Activated T-helper 1 cell treated with anti-CD3 and anti-CD28 coated beads, Interleukin-2, amount 50 U/mL, for 16 hours (primary cell): Measurements from ENCODE around the gene ALDH1B1.
A peak's percentile ranks its signal among the peaks of the same experiment; 100 is the strongest.

ENCODE experiments used
- DNase-seq, 2 donors: peaks; one replicate each; pipeline ENCODE4 v3.0.0-alpha.2; 2020; ENCODE audit warnings: low read depth in 1 of 2, low spot score in 1 of 2

ALDH1B1 gene

DNA sequence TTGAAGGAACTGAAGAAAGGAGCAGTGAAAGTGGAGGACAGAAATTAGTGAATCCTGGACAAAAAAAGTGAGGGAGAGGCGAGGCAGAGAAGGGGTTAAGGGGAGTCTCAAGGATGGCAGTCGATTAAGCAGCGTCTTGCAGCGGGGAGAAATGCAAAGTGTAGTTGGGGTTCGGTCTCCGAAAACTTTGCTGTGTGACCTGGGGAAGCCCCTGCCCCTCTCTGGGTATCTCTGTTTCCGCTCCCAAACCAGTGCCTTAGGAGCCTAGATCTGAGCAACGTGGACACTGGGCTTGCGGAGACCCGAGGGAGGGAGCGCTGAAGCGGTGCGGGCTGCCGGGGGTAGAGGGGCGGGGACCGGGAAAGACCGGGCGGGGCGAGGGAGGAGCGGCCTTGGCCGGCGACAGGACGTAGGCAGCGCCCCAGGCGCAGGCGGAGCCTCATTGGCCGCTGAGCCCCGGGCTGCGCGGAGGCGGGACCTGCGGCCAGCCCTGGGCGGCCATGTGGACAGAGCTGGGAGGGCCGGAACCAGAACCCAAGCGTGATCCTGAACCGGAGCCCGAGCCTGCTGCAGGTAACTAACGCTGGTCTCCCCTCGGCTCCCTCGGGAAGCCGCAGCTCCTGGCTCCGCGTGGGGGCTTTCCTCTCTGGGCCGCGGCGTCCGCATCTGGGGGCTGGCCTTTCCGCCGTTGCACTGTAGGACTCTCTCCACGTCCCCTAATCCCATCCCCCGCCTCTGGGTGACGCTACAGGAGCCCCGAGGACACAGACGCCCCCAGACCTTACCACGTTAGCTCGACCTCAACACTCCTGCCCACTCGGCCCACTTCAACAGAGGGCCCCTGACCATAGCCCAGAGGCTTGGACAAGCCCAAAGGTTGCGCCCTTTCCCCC, at the start of gene ALDH1B1:
ALDH1B1 (plus strand) TSS at position 468 of the 893 bp plus-strand sequence. CDS start 3,047 bp downstream, outside the sequence.
- DNase-seq: peak in 1 of 2 donors; percentile 53

DNA sequence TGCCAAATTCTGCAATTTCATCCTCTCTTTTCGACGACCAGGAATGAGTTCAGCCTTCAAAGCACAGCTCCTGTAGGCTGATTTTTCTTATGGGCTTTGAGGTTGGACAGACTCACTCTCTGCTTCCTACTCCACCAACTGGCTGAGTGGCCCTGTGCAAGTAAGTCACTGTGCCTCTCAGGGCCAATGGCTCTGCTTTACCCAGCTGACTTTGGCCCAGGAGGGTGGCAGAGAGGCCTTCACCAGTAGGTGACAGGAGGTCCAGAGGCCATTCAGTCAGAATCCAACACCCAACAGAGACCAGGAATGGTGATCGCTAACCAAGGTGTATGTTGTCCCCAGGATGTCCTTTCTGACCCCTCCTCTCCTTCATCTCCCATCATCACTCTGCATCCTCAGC, 49.5 kb upstream of the ALDH1B1 start:
- no peak for DNase-seq

DNA sequence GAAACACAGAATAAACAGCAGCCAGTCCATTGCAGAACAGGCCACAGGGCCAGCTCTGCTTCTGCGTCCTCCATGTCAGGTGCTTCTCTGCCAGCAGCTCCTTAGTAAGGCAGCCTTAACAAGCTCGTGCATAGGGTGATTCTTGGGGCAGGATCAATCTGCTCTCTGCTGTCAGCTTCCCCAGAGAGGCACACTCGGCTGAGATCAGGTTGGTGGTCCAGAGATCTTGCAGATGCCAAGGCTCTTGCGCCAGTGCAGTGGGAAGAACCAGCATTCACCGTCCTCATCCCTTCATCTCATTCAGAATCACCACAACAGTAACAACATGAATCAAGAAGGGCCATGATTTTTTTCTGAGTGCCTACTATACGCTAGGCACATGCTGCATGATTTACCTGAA, 49.0 kb upstream of the ALDH1B1 start:
- no peak for DNase-seq

DNA sequence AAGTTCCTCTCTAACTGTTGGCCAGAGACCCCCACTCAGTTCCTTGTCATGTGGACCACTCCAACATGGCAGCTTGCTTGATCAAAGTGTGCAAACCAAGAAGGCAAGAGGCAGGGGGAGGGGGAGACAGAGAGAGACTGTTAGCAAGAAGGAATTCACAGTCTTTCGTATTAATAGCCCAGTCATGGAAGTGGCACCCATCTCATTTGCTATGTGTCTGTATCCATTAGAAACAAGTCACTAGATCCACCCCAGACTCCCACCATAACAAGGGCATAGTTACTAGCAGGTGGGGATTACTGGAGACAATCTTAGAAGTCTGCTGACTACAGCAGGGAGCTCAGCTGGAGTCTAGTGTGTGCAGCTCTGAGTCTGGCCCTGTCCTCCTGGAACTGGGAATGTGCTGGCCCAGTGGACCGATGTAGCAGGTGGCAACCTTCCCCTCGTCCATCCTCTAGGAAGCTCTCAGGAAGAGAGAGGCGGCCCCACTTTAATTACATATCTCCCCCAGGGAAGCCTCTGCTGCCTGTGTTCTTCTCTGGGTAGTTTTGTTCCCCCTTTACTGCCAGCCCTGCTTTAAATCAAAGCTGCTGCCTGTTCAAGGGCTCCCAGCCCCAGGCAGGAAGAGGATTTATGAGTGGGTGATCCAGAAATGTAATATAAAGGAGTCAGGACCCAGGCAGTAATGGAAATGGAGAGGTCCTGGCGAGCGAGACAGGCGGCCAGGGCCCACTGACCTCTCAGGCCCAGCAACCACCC, 47.8 kb upstream of the ALDH1B1 start:
- no peak for DNase-seq

DNA sequence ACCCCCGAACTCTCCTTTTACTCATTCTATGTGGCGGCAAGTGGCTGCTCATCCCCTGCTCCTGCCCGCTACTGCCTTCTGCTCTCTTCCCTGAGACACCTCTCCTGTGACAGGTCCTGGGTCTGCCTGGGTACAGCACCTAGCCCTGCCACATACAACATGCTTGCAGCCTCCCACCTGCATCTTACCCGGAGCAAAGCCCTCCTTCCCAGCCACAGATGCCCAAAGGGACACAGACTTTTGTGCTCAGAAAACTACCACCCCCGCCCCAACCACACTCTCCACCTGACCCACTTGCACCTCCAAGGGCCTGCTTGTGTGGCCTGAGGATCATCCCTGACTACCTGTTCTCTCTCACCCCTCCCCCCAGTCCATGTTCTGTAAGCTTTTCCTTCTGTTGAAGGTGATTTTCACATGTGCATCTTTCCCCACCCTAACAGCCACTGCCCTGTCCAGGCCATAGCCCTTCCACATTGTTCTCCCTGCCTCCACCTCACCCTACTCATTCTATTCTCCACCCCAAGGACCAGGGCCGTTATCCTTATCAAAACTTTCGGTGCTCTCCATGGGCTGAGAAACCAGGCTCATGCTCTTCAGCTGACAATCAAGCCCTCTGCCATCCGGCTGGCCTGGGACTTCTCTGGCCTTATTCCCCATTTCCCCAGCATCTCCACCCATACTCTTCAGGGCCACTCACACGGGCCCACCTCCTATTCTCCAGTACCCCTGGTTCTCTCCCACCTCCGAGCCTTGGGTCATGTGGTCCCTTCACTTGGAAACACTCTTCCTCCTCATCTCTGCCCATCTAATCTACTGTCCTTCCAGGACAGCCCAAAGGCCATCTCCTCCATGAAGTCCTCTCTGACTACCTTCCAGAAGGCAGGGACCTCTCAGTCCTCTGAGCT, 46.4 kb upstream of the ALDH1B1 start:
- DNase-seq: no peak

DNA sequence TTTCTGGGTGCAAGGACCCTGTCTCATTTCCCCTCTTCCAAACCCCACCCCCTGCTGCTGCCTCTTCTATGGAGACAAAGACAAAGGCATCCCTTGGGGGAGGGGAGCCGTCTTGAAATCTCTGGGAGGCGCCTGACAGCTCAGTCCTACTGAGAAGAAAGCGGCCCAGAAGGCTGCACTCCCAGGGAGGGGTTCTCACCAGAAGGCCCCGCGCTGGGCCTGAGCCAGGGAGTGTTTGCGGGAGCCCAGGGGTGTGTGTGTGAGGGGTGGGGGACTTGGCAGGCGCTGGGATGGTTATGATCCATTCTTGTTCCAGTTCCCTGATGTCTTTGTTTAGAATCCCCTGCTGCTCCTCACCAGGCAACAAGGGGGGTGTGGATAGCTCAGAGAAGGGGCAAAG, 45.7 kb upstream of the ALDH1B1 start:
- no peak for DNase-seq

DNA sequence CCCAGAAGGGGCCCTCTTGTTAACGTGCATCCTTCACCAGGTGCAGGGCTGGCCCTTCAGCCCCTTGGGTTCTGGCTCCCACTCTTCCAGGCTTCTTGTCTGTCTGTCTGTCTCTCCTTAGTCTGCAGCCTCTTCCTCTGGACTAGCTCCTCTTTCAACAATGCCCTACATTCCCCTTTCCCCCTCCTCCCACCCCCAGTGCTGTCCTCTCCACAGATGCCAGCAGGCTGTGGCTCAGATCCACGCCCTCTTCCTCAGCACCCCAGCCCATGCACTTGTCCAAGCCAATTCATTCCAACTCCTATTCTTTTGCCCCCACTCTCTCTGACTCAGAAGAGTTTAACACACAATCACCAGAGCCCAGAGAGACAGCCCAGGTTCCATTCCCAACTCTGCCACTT, 45.2 kb upstream of the ALDH1B1 start:
- DNase-seq: no peak

DNA sequence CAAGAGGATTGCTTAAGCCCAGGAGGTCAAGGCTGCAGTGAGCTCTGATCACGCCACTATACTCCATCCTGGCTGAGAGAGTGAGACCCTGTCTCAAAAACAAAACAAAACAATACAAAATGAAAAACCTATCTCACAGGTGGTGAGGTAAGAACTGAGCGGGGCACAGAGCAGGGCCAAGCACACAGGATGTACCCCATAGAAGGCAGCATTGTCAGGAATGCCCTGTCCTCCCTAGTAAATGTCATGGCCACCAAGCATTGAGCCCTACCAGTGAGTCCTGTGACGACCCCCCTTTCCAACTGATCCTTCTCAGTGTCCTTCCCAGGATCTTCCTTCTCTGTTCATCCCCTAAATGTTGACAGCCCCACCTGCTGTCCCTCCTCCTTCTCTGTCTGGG, 44.6 kb upstream of the ALDH1B1 start:
- DNase-seq: no peak

DNA sequence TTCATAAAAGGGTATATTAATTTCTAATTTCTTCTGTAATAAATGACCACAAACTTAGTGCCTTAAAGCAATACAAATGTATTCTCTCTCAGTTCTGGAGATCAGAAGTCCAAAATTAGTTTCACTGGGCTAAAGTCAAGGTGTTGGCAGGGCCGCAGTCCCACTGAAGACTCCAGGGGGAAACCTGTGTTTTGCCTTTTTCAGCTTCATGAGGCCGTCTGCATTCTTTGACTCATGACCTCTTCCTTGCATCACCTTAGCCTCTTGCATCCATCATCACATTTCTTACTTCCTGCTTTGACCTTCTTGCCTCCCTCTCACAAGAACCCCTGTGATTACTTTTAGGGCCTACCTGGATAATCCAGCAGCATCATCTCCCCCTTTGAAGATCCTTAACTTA, 42.0 kb upstream of the ALDH1B1 start:
- no peak for DNase-seq

DNA sequence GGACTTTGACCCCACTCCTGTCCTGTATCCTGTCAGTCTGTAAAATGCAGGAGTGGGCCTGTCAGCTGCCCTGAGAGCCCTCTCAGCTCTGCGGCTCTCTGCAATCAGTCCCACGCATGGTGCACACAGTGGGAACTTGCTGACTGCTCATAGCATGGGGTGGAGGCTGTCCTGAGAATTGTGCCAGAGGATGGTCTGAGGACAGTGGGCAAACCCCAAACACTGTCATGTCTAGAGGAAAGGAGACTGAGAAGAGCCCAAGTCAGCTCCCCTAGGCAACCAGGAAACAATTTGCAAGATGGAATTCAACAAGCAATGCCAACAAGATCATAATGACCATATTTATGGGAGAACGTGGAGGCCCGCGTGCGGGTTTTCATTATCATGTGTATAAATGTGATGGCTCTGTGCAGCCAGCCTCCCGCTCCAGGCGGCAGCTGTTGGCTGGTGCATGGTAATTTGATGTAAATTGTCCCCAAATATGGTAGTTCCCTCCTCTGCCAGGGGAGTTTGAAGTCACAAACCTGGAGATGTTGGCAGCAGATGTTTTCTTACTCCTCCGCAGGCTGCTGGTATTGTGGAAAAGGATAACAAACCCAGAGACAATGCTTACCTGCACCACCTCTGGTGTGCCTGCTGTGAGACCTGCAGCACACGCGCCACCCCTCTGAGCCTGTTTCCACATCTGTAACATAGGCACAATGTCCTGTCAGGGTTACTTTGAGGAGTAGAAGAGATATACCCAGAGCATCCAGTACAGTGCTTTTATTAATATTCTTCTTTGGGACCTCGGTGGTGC, 39.8 kb upstream of the ALDH1B1 start:
- no peak for DNase-seq

DNA sequence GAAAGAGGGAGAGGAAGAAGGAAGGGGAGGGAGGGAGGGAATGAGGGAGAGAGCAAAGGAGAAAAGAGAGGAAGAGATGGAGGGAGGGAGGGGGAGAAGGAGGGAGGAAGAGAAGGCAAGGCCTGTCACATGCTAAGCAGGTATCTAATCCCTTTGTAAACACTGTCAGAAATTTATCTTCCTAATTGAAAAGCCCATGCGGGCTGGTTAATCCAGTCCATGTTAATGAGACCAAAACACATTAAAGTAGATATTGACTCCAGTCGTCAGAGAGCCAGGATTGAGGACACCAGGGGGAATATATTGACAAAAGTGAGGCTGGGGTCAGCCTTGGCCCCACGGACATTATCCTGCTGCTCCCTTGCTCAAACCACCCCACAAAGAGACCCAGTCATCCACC, 37.4 kb upstream of the ALDH1B1 start:
- DNase-seq: no peak

DNA sequence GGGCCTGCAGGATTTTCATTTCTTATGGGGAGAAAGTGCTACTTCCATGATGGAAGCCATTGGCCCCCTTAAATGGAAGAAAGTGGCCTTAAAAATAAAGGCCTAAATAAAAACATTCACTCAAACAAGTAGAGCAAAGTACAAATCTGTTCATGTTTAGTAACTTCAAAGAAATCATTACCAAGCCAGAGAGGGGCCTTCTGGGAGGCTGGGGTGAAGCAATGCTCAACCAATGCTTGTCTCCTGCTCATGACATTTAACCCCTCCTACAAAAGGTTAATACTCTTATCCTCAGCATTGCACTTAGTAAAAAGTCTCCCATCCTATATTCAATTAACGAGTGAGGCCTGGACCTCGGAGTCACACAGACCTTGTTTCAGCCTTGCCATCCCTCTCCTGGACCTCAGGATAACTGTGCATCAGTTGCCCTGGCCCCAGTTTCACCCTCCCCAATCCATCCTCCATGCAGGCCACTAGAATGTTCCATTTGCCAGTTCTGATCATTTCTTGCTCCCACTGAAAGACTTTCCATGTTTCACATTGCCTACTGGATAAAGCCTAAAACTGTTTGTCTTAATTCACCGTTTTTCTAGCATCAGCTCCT, 36.9 kb upstream of the ALDH1B1 start:
- no peak for DNase-seq

DNA sequence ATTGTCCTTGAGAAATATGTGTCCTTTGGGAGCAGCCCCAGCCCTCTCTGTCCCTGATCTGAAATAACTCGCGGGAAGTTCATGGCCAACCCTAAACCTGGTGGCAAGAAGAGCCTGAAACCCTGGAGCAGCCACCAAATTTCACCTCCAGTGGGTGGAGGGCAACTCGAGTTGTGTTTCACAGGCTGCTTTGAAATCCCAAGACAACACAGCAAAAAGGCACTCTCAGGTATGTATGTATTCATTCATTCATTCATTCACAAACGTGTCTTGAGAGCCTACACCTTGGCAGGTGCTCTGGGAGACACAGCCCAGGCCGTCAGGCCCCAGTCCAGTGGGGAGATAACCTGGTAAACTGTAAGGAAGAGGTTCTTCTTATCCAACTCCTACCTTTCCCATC, 35.7 kb upstream of the ALDH1B1 start:
- DNase-seq: no peak

DNA sequence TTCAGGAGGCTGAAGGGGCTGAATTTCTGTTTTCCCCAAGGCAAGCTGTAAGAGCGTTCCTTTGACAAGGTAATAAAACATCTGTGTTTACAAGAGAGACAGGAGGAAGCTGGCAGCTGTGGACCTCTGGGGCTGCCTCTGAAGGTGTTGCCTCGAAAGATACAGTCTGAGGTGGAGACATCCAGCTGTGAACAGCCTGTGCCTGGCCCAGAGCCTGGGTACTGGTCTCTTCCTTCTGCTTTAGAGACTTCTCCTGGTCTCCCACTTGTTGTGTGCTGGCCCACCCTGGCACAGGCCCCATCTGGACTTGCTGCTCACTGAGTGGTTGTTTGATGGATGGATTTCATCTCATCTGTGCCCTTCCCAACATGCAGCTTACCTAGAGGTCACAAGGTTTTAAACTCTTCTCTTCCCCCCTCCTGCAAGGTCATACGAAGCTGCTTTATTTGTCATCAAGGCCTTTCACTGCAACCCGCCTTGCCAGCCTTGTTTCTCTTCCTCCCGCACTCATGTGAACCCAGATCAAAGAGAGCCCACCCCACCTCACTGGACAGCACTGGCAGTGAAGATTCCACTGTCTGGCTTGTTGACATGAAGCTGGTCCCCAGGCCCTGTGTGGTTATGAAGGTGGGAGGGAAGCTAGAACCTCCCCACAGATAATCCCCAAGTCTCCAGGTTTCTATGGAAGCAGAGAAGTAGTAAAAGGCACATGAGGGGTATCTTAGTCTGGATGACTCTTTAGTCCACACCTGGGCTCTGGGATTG, 35.0 kb upstream of the ALDH1B1 start:
- DNase-seq: no peak

DNA sequence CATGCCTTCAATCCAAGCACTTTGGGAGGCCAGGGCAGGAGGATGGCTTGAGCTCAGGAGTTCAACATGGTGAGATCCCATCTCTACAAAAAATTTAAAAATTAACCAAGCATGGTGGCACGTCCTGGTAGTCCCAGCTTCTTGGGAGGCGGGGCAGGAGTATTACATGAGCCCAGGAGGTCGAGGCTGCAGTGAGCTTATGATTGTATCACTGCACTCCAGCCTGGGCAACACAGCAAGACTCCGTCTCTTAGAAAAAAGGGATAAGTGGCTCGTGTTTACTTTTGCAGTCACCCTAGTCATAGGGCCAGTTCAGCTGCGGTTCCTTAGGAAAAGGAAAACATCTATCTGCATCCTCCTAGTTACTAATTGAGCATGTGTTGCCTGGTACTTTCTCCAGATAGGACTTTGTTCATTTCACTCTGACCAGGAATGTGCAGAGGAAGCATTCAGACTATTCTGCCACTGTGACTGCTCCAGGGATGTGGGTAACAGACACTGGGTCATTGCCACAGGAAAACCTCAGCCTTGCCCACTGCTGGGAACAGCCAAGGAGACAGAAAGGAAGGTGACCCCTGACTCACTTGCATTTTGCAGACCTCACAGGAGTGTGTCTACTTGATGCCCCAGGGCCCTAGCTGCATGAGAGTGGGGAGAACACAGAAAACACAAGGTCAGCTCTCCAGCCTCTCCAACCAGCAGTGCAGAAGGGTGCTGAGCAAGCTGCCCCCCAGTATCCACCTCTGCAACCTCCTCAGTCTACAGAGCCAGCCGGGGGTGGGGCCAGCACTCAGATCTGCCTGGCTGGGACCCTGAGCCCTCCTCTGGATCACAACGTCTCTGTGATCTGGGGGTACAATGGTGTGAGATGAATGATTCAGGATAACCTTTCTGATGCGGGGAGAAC, 33.9 kb upstream of the ALDH1B1 start:
- no peak for DNase-seq

DNA sequence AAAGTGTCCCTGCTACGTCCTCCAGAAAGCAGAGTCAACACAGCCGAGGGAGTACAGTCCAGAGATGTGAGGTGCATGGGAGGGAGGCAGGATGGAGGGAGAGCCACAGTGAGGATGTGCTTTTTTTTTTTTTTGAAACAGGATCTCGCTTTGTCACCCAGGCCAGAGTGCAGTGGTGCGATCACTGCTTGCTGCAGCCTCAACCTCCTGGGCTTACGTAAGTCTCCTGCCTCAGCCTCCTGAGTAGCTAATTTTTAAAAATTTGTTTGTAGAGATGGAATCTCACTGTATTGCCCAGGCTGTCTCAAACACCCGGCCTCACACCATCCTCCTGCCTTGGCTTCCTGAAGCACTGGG, 33.2 kb upstream of the ALDH1B1 start:
- DNase-seq: no peak

DNA sequence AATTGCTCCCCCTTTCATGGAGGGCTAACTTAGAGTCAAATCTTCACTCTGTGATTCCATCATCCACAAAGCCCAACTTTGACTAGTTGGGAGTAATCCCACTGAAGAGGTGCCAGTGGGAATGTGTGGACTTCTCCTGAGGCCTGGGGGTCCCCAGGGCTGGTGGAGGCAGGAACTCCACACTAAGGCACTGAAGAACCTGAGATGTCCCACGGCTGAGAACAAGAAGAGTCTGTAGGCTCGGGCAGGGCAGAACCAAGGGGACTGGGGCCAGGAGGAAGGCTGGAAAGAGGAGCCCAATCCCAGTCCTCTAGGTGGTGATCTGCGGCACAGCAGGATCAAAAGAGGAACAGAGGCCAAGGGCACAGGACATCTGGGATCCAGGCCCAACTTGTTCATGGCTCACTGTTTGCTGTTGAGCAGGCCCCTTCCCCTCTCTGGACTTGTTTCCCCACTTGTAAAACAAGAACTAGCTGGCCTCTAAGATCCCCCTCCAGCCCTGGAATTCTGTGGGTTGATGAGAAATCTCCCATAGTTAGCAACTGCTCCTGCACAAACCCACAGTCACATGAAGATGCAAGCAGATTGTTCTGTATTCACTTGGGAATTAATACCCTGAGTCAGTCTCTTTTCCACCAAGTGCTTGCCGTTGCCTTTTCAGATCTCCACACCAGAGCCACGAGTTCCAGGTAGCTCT, 32.7 kb upstream of the ALDH1B1 start:
- no peak for DNase-seq
